Measurements from ENCODE around the gene PDXK. TPM values are rescaled to one million over a fixed set of nuclear protein-coding genes. Genes with fewer than 3 reads are reported as not detected.

The PDXK gene
- total RNA-seq, 4 donors from 2014 or later: 122 to 156 (median 143) TPM

DNA sequence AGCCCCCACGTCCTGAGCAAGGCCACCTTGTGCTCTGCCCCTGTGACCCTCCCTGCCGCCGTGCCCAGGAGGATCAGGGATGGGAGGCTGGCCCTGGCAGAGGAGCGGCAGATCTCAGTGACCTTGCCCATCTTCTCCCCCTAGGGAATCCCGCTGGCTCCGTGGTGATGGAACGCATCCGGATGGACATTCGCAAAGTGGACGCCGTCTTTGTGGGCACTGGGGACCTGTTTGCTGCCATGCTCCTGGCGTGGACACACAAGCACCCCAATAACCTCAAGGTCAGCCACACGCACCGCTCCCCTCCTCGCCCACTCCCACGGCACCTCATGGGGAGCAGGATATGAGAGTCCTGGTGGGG is 34.5 kb downstream of the PDXK start:
- H3K27me3 ChIP-seq: no peaks in the 10 kb centered on the region
- H3K27ac ChIP-seq: no peak overlapping the region
- DNase-seq (ENCODE audit: low spot score in 2 of 2): no peak
- peaks cover 3 to 98% (median 18%) of the 10 kb centered on the region in 3 donors for H3K36me3 ChIP-seq
- H3K4me1 ChIP-seq: peaks cover 0 to 28% (median 0%) of the 10 kb centered on the region in 4 donors
- no peaks in the 10 kb centered on the region for H3K9me3 ChIP-seq
- no peak overlapping the region for H3K4me3 ChIP-seq
- TF ChIP-seq POLR2A (IDR thresholded peaks at IDR 0.05) (no peak), EP300 (IDR thresholded peaks at IDR 0.05) (no peak)
- TF ChIP-seq, protein P1, sequence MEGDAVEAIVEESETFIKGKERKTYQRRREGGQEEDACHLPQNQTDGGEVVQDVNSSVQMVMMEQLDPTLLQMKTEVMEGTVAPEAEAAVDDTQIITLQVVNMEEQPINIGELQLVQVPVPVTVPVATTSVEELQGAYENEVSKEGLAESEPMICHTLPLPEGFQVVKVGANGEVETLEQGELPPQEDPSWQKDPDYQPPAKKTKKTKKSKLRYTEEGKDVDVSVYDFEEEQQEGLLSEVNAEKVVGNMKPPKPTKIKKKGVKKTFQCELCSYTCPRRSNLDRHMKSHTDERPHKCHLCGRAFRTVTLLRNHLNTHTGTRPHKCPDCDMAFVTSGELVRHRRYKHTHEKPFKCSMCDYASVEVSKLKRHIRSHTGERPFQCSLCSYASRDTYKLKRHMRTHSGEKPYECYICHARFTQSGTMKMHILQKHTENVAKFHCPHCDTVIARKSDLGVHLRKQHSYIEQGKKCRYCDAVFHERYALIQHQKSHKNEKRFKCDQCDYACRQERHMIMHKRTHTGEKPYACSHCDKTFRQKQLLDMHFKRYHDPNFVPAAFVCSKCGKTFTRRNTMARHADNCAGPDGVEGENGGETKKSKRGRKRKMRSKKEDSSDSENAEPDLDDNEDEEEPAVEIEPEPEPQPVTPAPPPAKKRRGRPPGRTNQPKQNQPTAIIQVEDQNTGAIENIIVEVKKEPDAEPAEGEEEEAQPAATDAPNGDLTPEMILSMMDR (IDR thresholded peaks at IDR 0.05): no peak
- WGBS, 2 donors: 92 to 93% methylated on average over 14 to 16 of the region's 16 CpGs

DNA sequence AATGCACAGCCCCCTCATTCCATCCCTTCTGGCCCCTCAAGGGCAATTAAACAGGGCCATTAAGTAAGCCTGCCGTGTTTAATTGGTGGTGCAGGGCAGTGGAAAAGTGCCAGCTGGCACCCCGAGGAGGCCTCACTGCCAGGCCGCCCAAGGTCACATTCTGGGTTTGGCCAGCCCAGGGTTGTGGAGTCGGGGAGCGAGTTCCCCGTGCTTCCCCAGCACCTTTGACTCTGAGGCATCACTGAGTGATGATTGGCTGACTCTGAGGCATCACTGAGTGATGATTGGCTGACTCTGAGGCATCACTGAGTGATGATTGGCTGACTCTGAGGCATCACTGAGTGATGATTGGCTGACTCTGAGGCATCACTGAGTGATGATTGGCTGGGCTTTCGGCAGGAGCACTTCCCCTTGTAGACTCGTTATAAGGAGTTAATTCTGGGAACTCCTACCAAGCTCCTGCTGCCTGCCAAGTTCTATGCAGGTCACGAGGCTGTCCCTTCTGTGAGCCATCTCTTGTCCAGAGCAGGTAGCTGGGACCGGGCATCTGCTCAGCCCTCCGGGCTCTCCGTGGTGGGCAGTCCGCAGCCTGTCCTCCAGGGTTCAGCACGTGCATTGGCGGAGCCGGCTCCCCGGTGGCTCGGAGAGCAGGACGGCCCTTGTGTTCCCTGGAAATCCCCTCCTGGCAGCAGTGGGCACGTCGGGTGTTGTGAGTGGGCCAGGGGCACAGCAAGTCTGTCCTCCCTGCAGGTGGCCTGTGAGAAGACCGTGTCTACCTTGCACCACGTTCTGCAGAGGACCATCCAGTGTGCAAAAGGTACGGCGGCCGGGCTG is 36.2 kb downstream of the PDXK start:
- Histone ChIP-seq H3K36me3 (peaks cover 3 to 94% (median 22%) of the 10 kb centered on the region in 3 donors), H3K27me3 (no peaks in the 10 kb centered on the region), H3K27ac (no peak overlapping the region), H3K4me3 (no peak overlapping the region), H3K9me3 (no peaks in the 10 kb centered on the region), H3K4me1 (peaks cover 0 to 34% (median 0%) of the 10 kb centered on the region in 4 donors)
- no peak for DNase-seq (ENCODE audit: low spot score in 2 of 2)
- TF ChIP-seq POLR2A (IDR thresholded peaks at IDR 0.05): no peak
- WGBS, 2 donors: 60 to 78% methylated on average over 10 to 26 of the region's 26 CpGs

GRCh38 chr21:43755820-43756594 is 37.1 kb downstream of the PDXK start:
- Histone ChIP-seq H3K4me3 (no peak overlapping the region), H3K27me3 (no peaks in the 10 kb centered on the region), H3K36me3 (peaks cover 3 to 94% (median 22%) of the 10 kb centered on the region in 3 donors), H3K4me1 (peaks cover 0 to 34% (median 0%) of the 10 kb centered on the region in 4 donors), H3K27ac (no peak overlapping the region), H3K9me3 (no peaks in the 10 kb centered on the region)
- DNase-seq (ENCODE audit: low spot score in 2 of 2): no peak
- TF ChIP-seq EP300 (IDR thresholded peaks at IDR 0.05) (no peak), POLR2A (IDR thresholded peaks at IDR 0.05) (no peak)
- TF ChIP-seq, protein P1 (IDR thresholded peaks at IDR 0.05): no peak
- WGBS, 2 donors: 85 to 93% methylated on average over 37 of the region's 37 CpGs

- TF ChIP-seq EP300 (IDR thresholded peaks at IDR 0.05): no peak
- TF ChIP-seq, protein P1 (IDR thresholded peaks at IDR 0.05): no peak
- peak overlapping the region; percentile 39 to 71 (median 62) for H3K27ac ChIP-seq
- H3K27me3 ChIP-seq: no peaks in the 10 kb centered on the region
- no peaks in the 10 kb centered on the region for H3K9me3 ChIP-seq
- peaks cover 3 to 94% (median 22%) of the 10 kb centered on the region in 3 donors for H3K36me3 ChIP-seq
- 79 to 85% methylated on average over 12 to 16 of the region's 16 CpGs for WGBS, 2 donors
- peaks cover 0 to 34% (median 0%) of the 10 kb centered on the region in 4 donors for H3K4me1 ChIP-seq
- no peak overlapping the region for H3K4me3 ChIP-seq
- no peak for DNase-seq (ENCODE audit: low spot score in 2 of 2)
These were observed 38.7 kb downstream of the PDXK start for GRCh38 chr21:43757601-43758000.

GRCh38 chr21:43758111-43758641 is 39.2 kb downstream of the PDXK start:
- 41 to 63% methylated on average over 18 of the region's 18 CpGs for WGBS, 2 donors
- Histone ChIP-seq H3K27me3 (no peaks in the 10 kb centered on the region), H3K9me3 (peaks cover 0 to 5% (median 0%) of the 10 kb centered on the region in 4 donors), H3K36me3 (peaks cover 3 to 94% (median 22%) of the 10 kb centered on the region in 3 donors), H3K27ac (peak overlapping the region; percentile 39 to 71 (median 62)), H3K4me1 (peaks cover 0 to 34% (median 0%) of the 10 kb centered on the region in 4 donors), H3K4me3 (peak overlapping the region in 1 of 4 donors; percentile 24)
- TF ChIP-seq POLR2A (IDR thresholded peaks at IDR 0.05): no peak
- TF ChIP-seq EP300 (IDR thresholded peaks at IDR 0.05): peak in 1 of 2 donors; percentile 83
- peak in 1 of 2 donors; percentile 67 for DNase-seq (ENCODE audit: low spot score in 2 of 2)

All from tibial nerve (tissue), 4 donors.